OCI-LY7 (cell line): ENCODE measurements around the gene CDK4.

Experiments used
- EZH2phosphoT487 ChIP-seq: fragments of 200-600 bp; sonication (generic); IDR thresholded peaks from 2 replicates; pipeline ENCODE4 v1.6.1; 2018; ENCODE audit warnings: low read depth, borderline replicate concordance, mild to moderate bottlenecking, mixed run types, antibody characterized with exemption, low read length, moderate library complexity, mixed read lengths
- TF ChIP-seq, protein P1 (sequence below): fragments of 200-600 bp; sonication (generic); conservative IDR thresholded peaks from 2 replicates; pipeline ENCODE4 v1.5.1; 2014; ENCODE audit warnings: mild to moderate bottlenecking, antibody characterized with exemption, low read length, moderate library complexity, mixed read lengths

DNA sequence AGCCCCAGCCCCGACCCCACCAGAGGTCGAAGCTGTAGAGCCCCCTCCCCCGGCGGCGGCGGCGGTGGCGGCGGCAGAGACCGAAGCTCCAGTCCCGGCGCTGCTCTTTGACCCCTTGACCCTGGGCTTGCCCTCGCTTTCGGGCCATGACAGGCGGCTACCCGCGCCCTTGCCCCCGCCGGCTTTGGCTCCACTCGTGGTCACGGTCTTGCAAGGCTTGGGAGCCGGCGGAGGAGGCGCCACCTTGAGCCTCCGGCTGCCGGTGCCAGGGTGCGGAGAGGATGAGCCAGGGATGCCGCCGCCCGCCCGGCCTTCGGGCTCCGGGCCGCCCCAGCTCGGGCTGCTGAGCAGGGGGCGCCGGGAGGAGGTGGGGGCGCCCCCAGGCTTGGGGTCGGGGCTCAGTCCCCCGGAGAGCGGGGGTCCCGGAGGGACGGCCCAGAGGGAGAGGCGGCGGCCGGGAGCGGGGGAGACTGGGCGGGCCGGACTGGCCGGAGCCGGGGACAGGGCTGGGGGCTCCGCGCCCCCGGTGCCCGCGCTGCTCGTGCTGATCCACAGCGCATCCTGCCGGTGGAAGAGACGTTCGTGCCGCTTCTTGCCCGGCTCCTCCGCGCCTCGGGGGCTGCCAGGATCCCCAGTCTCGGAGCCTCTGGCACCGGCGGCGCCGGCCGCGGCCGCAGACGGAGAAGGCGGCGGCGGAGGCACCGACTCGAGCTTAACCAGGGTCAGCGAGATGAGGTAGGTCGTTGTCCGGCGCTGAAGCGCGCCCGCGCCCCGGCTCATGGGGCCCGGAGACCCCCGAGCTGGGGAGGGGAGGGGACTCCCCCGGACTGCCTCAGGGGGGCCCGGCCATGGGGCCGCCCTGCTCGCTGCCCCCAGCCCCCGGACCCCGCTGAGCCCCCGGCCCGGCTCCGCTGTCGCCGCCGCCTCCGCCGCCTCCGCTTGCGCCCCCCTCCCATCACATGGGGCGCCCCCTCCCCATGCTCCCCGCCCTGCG is 14.3 kb downstream of the CDK4 start:
- TF ChIP-seq, protein P1, sequence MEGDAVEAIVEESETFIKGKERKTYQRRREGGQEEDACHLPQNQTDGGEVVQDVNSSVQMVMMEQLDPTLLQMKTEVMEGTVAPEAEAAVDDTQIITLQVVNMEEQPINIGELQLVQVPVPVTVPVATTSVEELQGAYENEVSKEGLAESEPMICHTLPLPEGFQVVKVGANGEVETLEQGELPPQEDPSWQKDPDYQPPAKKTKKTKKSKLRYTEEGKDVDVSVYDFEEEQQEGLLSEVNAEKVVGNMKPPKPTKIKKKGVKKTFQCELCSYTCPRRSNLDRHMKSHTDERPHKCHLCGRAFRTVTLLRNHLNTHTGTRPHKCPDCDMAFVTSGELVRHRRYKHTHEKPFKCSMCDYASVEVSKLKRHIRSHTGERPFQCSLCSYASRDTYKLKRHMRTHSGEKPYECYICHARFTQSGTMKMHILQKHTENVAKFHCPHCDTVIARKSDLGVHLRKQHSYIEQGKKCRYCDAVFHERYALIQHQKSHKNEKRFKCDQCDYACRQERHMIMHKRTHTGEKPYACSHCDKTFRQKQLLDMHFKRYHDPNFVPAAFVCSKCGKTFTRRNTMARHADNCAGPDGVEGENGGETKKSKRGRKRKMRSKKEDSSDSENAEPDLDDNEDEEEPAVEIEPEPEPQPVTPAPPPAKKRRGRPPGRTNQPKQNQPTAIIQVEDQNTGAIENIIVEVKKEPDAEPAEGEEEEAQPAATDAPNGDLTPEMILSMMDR, result no peak
- TF ChIP-seq EZH2phosphoT487, result no peak
